SH-SY5Y (cell line): ENCODE results near the gene TTR.

ENCODE experiments used
- GATA2 ChIP-seq: IDR thresholded peaks from 2 replicates; pipeline ENCODE4 v1.6.1; 2011; ENCODE audit warnings: mild to moderate bottlenecking, low read depth, low read length
- GATA3 ChIP-seq: IDR thresholded peaks from 2 replicates; pipeline ENCODE4 v1.6.1; 2011; ENCODE audit warnings: low read depth, mild to moderate bottlenecking, low read length, moderate library complexity

DNA sequence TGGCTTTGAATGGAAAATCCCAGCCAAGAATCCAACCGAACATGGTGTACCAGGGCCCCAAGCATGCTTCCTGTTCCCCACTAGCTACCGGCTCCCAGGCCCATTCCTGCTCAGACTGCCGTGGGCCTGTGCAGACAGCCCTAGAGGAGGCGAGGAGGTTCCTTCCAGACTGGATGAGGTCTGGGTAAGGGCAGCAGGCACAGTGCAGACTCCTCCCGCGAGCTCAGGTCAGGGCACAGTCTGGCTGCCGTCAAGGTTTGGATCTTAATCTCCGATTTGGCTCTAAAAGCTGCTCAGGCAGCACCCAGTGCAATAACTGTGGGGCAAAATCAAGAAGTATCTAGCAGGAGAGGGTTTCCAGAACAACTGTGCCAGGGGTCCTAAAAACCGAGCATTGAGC lies 19.3 kb upstream of the TTR start:
- TF ChIP-seq GATA2 = no peak
- TF ChIP-seq GATA3 = no peak
